ENCODE measurements around the gene CYP26B1.

CYP26B1 gene

DNA sequence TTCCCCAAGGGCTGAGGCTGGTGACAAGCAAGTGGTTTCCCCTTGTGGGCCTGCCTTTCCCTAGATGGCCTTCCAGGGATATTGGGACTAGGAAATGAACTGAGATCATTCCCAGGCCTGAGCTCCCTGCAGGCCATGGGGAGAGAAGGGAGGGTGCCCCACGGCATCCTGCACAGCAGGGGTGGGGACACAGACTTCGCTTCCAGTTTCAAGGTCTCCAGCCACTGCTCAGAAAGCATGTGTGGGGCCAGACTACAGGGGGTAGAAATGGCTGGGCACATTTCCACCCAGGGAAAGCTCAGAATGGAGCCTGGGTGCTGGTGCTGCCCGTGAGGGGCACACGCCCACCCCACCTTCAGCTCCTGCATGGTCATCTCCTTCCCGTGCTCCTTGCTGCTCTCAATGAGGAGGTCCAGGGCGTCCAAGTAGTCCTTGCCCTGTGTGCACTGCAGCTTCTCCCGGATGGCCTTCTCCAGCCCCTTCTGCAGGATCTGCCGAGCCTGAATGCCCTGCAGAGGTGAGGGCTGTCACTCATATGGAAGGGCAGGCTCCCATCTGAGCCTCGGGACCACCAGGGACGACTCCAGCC is 13.2 kb downstream of the CYP26B1 start:
- H3K4me1 ChIP-seq (ENCODE audit: control insufficient read depth, insufficient read depth, low read length): peaks cover 11% of the 10 kb centered on the region; the same call in 1 of the 2 replicates
- no peaks in the 10 kb centered on the region for H3K36me3 ChIP-seq (ENCODE audit: control insufficient read depth, insufficient read depth, low read length)
- H3K9me3 ChIP-seq (ENCODE audit: control insufficient read depth, insufficient read depth, low read length): no peaks in the 10 kb centered on the region
- H3K4me3 ChIP-seq (ENCODE audit: low read depth, low read length): no peak overlapping the region
- no peak overlapping the region for H3K27ac ChIP-seq (ENCODE audit: low read depth, low read length)
- no peak overlapping the region for H3K9ac ChIP-seq (ENCODE audit: low read depth, low read length)
- H3K27me3 ChIP-seq (ENCODE audit: control insufficient read depth, insufficient read depth, low read length): peaks cover 29% of the 10 kb centered on the region

- H3K4me3 ChIP-seq (ENCODE audit: low read depth, low read length): no peak overlapping the region
- no peak overlapping the region for H3K9ac ChIP-seq (ENCODE audit: low read depth, low read length)
- H3K9me3 ChIP-seq (ENCODE audit: control insufficient read depth, insufficient read depth, low read length): no peaks in the 10 kb centered on the region
- peaks cover 22% of the 10 kb centered on the region for H3K27me3 ChIP-seq (ENCODE audit: control insufficient read depth, insufficient read depth, low read length)
- no peak overlapping the region for H3K27ac ChIP-seq (ENCODE audit: low read depth, low read length)
- H3K36me3 ChIP-seq (ENCODE audit: control insufficient read depth, insufficient read depth, low read length): no peaks in the 10 kb centered on the region
- peaks cover 11% of the 10 kb centered on the region; the same call in 1 of the 2 replicates for H3K4me1 ChIP-seq (ENCODE audit: control insufficient read depth, insufficient read depth, low read length)
These were observed 13.8 kb downstream of the CYP26B1 start for GRCh38 chr2:72133721-72134407.

- no peaks in the 10 kb centered on the region for H3K36me3 ChIP-seq (ENCODE audit: control insufficient read depth, insufficient read depth, low read length)
- peaks cover 11% of the 10 kb centered on the region; the same call in 1 of the 2 replicates for H3K4me1 ChIP-seq (ENCODE audit: control insufficient read depth, insufficient read depth, low read length)
- 0 out of 2 replicates have a peak, but pooled peaks cover 17% of the 10 kb centered on the region for H3K27me3 ChIP-seq (ENCODE audit: control insufficient read depth, insufficient read depth, low read length)
- H3K9me3 ChIP-seq (ENCODE audit: control insufficient read depth, insufficient read depth, low read length): no peaks in the 10 kb centered on the region
- no peak overlapping the region for H3K9ac ChIP-seq (ENCODE audit: low read depth, low read length)
- H3K4me3 ChIP-seq (ENCODE audit: low read depth, low read length): no peak overlapping the region
- H3K27ac ChIP-seq (ENCODE audit: low read depth, low read length): no peak overlapping the region
These were observed 14.5 kb downstream of the CYP26B1 start for GRCh38 chr2:72132981-72133720.

- Histone ChIP-seq H3K27me3 (ENCODE audit: control insufficient read depth, insufficient read depth, low read length) (0 out of 2 replicates have a peak, but pooled peaks cover 15% of the 10 kb centered on the region), H3K9ac (ENCODE audit: low read depth, low read length) (no peak overlapping the region), H3K4me3 (ENCODE audit: low read depth, low read length) (no peak overlapping the region), H3K9me3 (ENCODE audit: control insufficient read depth, insufficient read depth, low read length) (no peaks in the 10 kb centered on the region), H3K4me1 (ENCODE audit: control insufficient read depth, insufficient read depth, low read length) (peaks cover 11% of the 10 kb centered on the region; the same call in 1 of the 2 replicates), H3K27ac (ENCODE audit: low read depth, low read length) (no peak overlapping the region), H3K36me3 (ENCODE audit: control insufficient read depth, insufficient read depth, low read length) (no peaks in the 10 kb centered on the region)
These were observed 15.5 kb downstream of the CYP26B1 start for GRCh38 chr2:72131916-72132841.

DNA sequence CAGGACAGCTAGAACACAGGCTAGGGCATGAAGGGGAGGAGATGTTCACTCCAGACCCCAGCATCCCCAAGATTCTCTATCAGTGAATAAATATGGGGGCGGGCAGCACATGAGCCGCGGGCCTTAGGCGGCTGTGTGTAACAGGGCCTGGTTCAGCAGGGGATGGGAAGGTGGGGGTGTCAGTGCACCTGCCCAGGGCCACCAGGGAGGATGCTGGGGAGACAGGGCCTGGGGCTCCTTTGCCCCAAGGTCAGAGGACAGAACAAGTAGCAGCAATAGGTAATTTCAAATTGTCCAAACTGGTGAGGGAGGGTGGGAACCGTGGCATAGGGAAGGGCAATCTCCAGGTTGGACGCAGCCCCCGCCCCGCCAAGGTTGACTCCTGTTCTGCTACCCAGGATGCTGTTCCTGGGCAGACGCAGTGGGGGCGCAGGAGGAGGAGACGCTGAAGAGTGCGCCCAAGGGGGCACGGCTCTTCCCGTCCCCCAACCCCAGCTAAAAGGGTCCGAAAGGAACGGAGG is 16.2 kb downstream of the CYP26B1 start:
- Histone ChIP-seq H3K36me3 (ENCODE audit: control insufficient read depth, insufficient read depth, low read length) (no peaks in the 10 kb centered on the region), H3K27me3 (ENCODE audit: control insufficient read depth, insufficient read depth, low read length) (0 out of 2 replicates have a peak, but pooled peaks cover 15% of the 10 kb centered on the region), H3K27ac (ENCODE audit: low read depth, low read length) (no peak overlapping the region), H3K9me3 (ENCODE audit: control insufficient read depth, insufficient read depth, low read length) (no peaks in the 10 kb centered on the region), H3K4me1 (ENCODE audit: control insufficient read depth, insufficient read depth, low read length) (peaks cover 11% of the 10 kb centered on the region; the same call in 1 of the 2 replicates), H3K4me3 (ENCODE audit: low read depth, low read length) (no peak overlapping the region), H3K9ac (ENCODE audit: low read depth, low read length) (no peak overlapping the region)

DNA sequence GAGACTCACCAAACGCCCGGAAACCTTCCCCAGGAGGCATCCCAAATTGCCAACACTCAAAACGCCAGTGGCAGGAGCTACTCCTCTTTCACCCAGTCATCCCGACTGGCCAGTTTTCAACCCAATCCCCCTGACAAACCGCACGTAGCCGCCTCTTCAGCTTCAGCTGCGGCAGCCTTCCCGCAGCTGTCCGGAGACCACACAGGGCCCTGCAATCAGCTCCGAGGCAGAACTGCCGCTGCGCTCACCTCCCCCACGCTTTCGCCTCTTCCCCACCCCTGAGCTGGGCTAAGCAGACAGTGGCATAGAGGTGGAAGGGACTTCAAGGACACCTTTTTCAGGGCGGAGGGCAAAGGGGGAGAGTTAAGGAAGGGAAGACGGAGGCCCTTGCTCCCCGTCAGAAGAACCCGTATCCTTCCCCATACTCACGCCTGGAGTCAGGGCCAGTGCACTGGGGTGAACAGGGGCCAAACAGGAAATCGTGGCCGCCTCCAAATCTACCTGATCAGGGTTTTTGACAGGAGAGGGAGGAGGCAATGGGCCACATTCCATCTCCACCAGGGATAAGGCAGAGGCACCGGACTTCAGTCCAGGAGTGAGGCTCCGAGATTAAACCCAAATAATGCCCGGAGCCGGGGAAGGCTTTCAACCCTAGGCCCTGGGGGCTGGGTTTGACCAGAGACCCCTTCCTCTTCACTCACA is 16.9 kb downstream of the CYP26B1 start:
- Histone ChIP-seq H3K27ac (ENCODE audit: low read depth, low read length) (no peak overlapping the region), H3K9me3 (ENCODE audit: control insufficient read depth, insufficient read depth, low read length) (no peaks in the 10 kb centered on the region), H3K36me3 (ENCODE audit: control insufficient read depth, insufficient read depth, low read length) (no peaks in the 10 kb centered on the region), H3K4me1 (ENCODE audit: control insufficient read depth, insufficient read depth, low read length) (peaks cover 11% of the 10 kb centered on the region; the same call in 1 of the 2 replicates), H3K4me3 (ENCODE audit: low read depth, low read length) (no peak overlapping the region), H3K9ac (ENCODE audit: low read depth, low read length) (no peak overlapping the region), H3K27me3 (ENCODE audit: control insufficient read depth, insufficient read depth, low read length) (peaks cover 15% of the 10 kb centered on the region; the same call in 1 of the 2 replicates)

DNA sequence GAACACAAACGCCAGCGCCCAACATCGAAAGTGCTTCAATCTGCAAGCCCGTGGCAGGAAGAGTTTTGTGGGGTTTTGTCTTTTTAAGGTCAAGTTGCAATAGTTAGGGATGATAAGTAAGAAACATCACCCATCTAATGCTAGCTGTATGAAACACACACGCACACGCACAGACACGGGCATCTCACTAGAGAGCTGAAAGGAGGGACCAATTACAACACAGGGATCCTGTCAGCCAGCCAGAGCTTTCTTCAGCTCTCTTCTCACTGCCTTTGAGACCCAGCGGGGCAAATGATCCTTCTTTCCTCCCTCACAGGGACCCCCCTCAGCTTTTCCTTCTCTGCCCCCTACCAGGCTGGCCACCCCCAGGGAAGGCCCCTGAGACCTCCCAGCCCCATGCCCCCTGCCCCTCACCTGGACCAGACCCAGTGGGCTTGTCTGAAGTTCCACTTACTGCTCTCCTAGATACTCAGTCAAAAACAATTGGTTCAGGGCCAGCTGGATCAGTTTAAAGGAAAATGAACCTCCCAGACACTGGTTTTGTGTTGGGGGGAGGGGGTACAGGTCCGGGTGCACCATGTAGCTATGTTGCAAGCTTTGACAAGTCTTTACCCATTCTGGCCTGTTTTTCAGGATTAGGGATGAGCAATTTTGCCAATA is 17.9 kb downstream of the CYP26B1 start:
- H3K4me3 ChIP-seq (ENCODE audit: low read depth, low read length): no peak overlapping the region
- H3K27me3 ChIP-seq (ENCODE audit: control insufficient read depth, insufficient read depth, low read length): peaks cover 15% of the 10 kb centered on the region; the same call in 1 of the 2 replicates
- no peak overlapping the region for H3K27ac ChIP-seq (ENCODE audit: low read depth, low read length)
- no peak overlapping the region for H3K9ac ChIP-seq (ENCODE audit: low read depth, low read length)
- H3K36me3 ChIP-seq (ENCODE audit: control insufficient read depth, insufficient read depth, low read length): no peaks in the 10 kb centered on the region
- H3K9me3 ChIP-seq (ENCODE audit: control insufficient read depth, insufficient read depth, low read length): no peaks in the 10 kb centered on the region
- peaks cover 11% of the 10 kb centered on the region; the same call in 1 of the 2 replicates for H3K4me1 ChIP-seq (ENCODE audit: control insufficient read depth, insufficient read depth, low read length)

GRCh38 chr2:72128843-72129227 is 18.8 kb downstream of the CYP26B1 start:
- Histone ChIP-seq H3K4me3 (ENCODE audit: low read depth, low read length) (no peak overlapping the region), H3K27ac (ENCODE audit: low read depth, low read length) (no peak overlapping the region), H3K9me3 (ENCODE audit: control insufficient read depth, insufficient read depth, low read length) (no peaks in the 10 kb centered on the region), H3K9ac (ENCODE audit: low read depth, low read length) (no peak overlapping the region), H3K4me1 (ENCODE audit: control insufficient read depth, insufficient read depth, low read length) (peaks cover 11% of the 10 kb centered on the region; the same call in 1 of the 2 replicates), H3K36me3 (ENCODE audit: control insufficient read depth, insufficient read depth, low read length) (no peaks in the 10 kb centered on the region), H3K27me3 (ENCODE audit: control insufficient read depth, insufficient read depth, low read length) (peaks cover 15% of the 10 kb centered on the region; the same call in 1 of the 2 replicates)

GRCh38 chr2:72128059-72128842 is 19.4 kb downstream of the CYP26B1 start:
- Histone ChIP-seq H3K27me3 (ENCODE audit: control insufficient read depth, insufficient read depth, low read length) (peaks cover 15% of the 10 kb centered on the region; the same call in 1 of the 2 replicates), H3K4me1 (ENCODE audit: control insufficient read depth, insufficient read depth, low read length) (peaks cover 11% of the 10 kb centered on the region; the same call in 1 of the 2 replicates), H3K9ac (ENCODE audit: low read depth, low read length) (no peak overlapping the region), H3K36me3 (ENCODE audit: control insufficient read depth, insufficient read depth, low read length) (no peaks in the 10 kb centered on the region), H3K9me3 (ENCODE audit: control insufficient read depth, insufficient read depth, low read length) (no peaks in the 10 kb centered on the region), H3K27ac (ENCODE audit: low read depth, low read length) (no peak overlapping the region), H3K4me3 (ENCODE audit: low read depth, low read length) (no peak overlapping the region)
